Muscle of leg (tissue), 11 donors: Measurements from ENCODE around the gene CNNM4. TPM values are rescaled to one million over a fixed set of nuclear protein-coding genes. Genes with fewer than 3 reads are reported as not detected.
"Not testable (repeated sequence)": the region's sequence is repeated elsewhere in the genome, so short reads cannot be mapped to it uniquely, and the experiment has no call there.

Experiments
- DNase-seq: peaks from one replicate; pipeline ENCODE4 v3.0.0; 2013
- H3K27ac ChIP-seq: one replicate; pipeline ENCODE4 v1.5.1; 2013; ENCODE audit warnings: mild to moderate bottlenecking, low read length, control low read depth
- H3K27me3 ChIP-seq: one replicate; pipeline ENCODE4 v1.6.1; 2013; ENCODE audit warnings: low read length; ENCODE audit not compliant: control insufficient read depth, insufficient read depth
- H3K36me3 ChIP-seq: one replicate; pipeline ENCODE4 v1.6.1; 2013; ENCODE audit warnings: low read length; ENCODE audit not compliant: control insufficient read depth, insufficient read depth
- H3K4me1 ChIP-seq: one replicate; pipeline ENCODE4 v1.6.1; 2013; ENCODE audit warnings: low read length; ENCODE audit not compliant: control insufficient read depth, insufficient read depth
- H3K4me3 ChIP-seq: one replicate; pipeline ENCODE4 v1.5.1; 2013; ENCODE audit warnings: low read length, control low read depth
- H3K9me3 ChIP-seq: replicated peaks from 2 replicates; pipeline ENCODE4 v1.6.1; 2013; ENCODE audit warnings: low read depth, low read length; ENCODE audit not compliant: control insufficient read depth
- WGBS: methylation state at CpG from one replicate; pipeline ENCODE4 v1.1.5; 2013; ENCODE audit warnings: missing lambda C conversion rate; ENCODE audit not compliant: insufficient coverage; 5-methylcytosine and 5-hydroxymethylcytosine counted together
- polyA plus RNA-seq, 8 donors: library from polyadenylated mRNA; unstranded; fragments of 120-200 nt; gene quantifications; one replicate each; pipeline versions ENCODE4 v1.2.1 to v1.2.3, GENCODE V29; 2013; ENCODE audit warnings: inconsistent platforms in 1 of 8, low replicate concordance in 1 of 8; ENCODE audit not compliant: insufficient read length in 8 of 8, insufficient read depth in 1 of 8
- total RNA-seq: library from RNA; stranded (reverse); fragments of 120-200 nt; gene quantifications from one replicate; pipeline ENCODE4 v1.2.4, GENCODE V29; 2013

CNNM4 gene
- total and polyA plus RNA-seq, 9 donors, result 14.9 to 30.0 (median 24.2) TPM

GRCh38 chr2:96801005-96801785 is 40.5 kb downstream of the CNNM4 start:
- Histone ChIP-seq H3K9me3 (no peaks in the 10 kb centered on the region), H3K27ac (no peak overlapping the region), H3K36me3 (peaks cover 50% of the 10 kb centered on the region), H3K4me1 (peaks cover 8% of the 10 kb centered on the region), H3K4me3 (no peak overlapping the region), H3K27me3 (no peaks in the 10 kb centered on the region)
- WGBS, result 46% methylated on average over 14 of the region's 15 CpGs
- DNase-seq, result peak; percentile 70

GRCh38 chr2:96801786-96802595 is 41.3 kb downstream of the CNNM4 start:
- peaks cover 8% of the 10 kb centered on the region for H3K4me1 ChIP-seq
- no peaks in the 10 kb centered on the region for H3K9me3 ChIP-seq
- no peak overlapping the region for H3K27ac ChIP-seq
- H3K27me3 ChIP-seq, result no peaks in the 10 kb centered on the region
- H3K4me3 ChIP-seq, result no peak overlapping the region
- DNase-seq, result no peak
- 85% methylated on average over 10 of the region's 10 CpGs for WGBS
- H3K36me3 ChIP-seq, result peaks cover 48% of the 10 kb centered on the region

DNA sequence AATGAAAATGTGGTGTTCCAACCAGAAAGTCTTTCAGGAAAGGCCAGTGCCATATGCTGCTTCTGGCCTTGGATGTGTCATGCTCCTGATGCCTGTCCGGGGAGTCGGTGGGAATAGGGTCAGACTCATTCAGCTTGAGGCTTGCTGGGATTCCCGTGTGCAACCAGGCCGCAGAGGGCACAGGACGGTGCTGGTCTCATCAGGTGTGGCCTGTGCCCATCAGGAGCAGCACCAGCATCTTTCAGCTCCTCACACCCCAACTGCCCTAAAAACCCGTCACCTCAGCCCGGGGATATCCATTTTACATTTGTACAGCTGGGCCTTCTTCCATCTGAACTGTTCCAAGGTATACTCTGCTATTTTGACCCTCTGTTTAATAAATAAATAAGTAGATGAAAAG is 42.0 kb downstream of the CNNM4 start:
- no peaks in the 10 kb centered on the region for H3K9me3 ChIP-seq
- WGBS, result 87% methylated on average over 5 of the region's 7 CpGs

GRCh38 chr2:96804986-96805385 is 44.3 kb downstream of the CNNM4 start:
- peaks cover 8% of the 10 kb centered on the region for H3K4me1 ChIP-seq
- H3K4me3 ChIP-seq, result no peak overlapping the region
- H3K27me3 ChIP-seq, result no peaks in the 10 kb centered on the region
- no peak overlapping the region for H3K27ac ChIP-seq
- peaks cover 28% of the 10 kb centered on the region for H3K36me3 ChIP-seq
- no peak for DNase-seq
- no peaks in the 10 kb centered on the region for H3K9me3 ChIP-seq

More for the DNA sequence above, 42.0 kb downstream of the CNNM4 start:
- Histone ChIP-seq H3K4me1 (peaks cover 8% of the 10 kb centered on the region), H3K4me3 (no peak overlapping the region), H3K27me3 (no peaks in the 10 kb centered on the region), H3K36me3 (peaks cover 40% of the 10 kb centered on the region), H3K27ac (no peak overlapping the region)
- no peak for DNase-seq

DNA sequence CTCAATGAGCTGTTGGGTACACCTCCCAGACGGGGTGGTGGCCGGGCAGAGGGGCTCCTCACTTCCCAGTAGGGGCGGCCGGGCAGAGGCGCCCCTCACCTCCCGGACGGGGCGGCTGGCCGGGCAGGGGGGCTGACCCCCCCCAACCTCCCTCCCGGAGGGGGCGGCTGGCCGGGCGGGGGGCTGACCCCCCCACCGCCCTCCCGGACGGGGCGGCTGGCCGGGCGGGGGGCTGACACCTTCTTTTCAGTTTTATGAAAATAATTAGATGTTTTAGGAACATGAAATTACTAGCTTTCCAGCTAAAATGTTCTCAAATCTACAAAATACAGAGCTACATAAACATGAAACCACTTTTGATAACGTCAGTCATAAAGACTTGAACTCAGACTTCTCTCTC is 45.2 kb downstream of the CNNM4 start:
- H3K4me1 ChIP-seq, H3K9me3 ChIP-seq, H3K27me3 ChIP-seq, H3K27ac ChIP-seq, H3K4me3 ChIP-seq, DNase-seq: not testable (repeated sequence)
- peaks cover 22% of the 10 kb centered on the region for H3K36me3 ChIP-seq
- WGBS, result no CpG with 5 or more reads among the region's 20 CpGs

GRCh38 chr2:96806468-96807126 is 45.9 kb downstream of the CNNM4 start:
- H3K27ac ChIP-seq, result no peak overlapping the region
- peaks cover 19% of the 10 kb centered on the region for H3K36me3 ChIP-seq
- no peaks in the 10 kb centered on the region for H3K9me3 ChIP-seq
- 60% methylated on average over 1 of the region's 23 CpGs for WGBS
- no peak overlapping the region for H3K4me3 ChIP-seq
- no peak for DNase-seq
- H3K4me1 ChIP-seq, result peaks cover 5% of the 10 kb centered on the region
- H3K27me3 ChIP-seq, result no peaks in the 10 kb centered on the region

GRCh38 chr2:96807127-96807471 is 46.4 kb downstream of the CNNM4 start:
- H3K9me3 ChIP-seq, result no peaks in the 10 kb centered on the region
- peaks cover 15% of the 10 kb centered on the region for H3K36me3 ChIP-seq
- H3K4me3 ChIP-seq, result no peak overlapping the region
- H3K27me3 ChIP-seq, result no peaks in the 10 kb centered on the region
- H3K27ac ChIP-seq, result no peak overlapping the region
- peaks cover 9% of the 10 kb centered on the region for H3K4me1 ChIP-seq
- no peak for DNase-seq
- 92% methylated on average over 6 of the region's 10 CpGs for WGBS

DNA sequence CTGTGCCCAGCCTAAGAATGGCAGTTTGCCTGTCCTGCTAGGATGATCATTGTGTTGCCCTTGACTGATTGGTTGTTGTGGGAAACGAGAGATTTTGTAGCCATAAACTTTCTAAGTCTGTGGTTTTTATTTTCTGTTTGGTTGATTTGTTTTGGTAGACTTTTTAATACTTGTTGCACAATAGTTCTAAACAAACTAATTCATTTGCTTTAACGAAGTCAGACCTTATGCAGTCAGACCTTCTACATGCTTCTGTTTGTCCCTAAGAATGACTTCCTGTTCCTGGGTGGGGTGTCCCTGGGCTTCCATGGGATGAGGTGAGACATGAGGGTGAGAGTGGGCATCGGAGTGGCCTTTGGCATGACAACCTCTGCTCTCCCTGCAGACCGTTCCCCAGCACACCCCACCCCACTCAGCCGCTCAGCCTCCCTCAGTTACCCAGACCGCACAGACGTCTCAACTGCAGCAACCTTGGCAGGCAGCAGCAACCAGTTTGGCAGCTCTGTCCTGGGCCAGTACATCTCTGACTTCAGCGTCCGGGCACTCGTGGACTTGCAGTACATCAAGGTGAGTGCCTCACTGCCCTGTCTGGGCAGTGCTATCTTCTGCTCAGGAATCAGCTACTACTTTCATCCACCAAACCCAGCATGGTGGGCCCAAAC is 47.6 kb downstream of the CNNM4 start:
- Histone ChIP-seq H3K36me3 (peaks cover 12% of the 10 kb centered on the region), H3K9me3 (no peaks in the 10 kb centered on the region), H3K27ac (no peak overlapping the region), H3K4me3 (no peak overlapping the region), H3K4me1 (peaks cover 14% of the 10 kb centered on the region), H3K27me3 (no peaks in the 10 kb centered on the region)
- DNase-seq, result no peak
- 91% methylated on average over 3 of the region's 10 CpGs for WGBS

- no peaks in the 10 kb centered on the region for H3K27me3 ChIP-seq
- H3K27ac ChIP-seq, result no peak overlapping the region
- no peak for DNase-seq
- H3K9me3 ChIP-seq, result no peaks in the 10 kb centered on the region
- WGBS, result 78% methylated on average over 10 of the region's 13 CpGs
- peaks cover 14% of the 10 kb centered on the region for H3K4me1 ChIP-seq
- H3K4me3 ChIP-seq, result no peak overlapping the region
- peaks cover 12% of the 10 kb centered on the region for H3K36me3 ChIP-seq
Observed at GRCh38 chr2:96809216-96809882, 48.6 kb downstream of the CNNM4 start.
